Muscle layer of duodenum (tissue), 2 donors: ENCODE results near the gene PRKCA.
"Not testable (repeated sequence)": the region's sequence is repeated elsewhere in the genome, so short reads cannot be mapped to it uniquely, and the experiment has no call there.

ENCODE experiments used
- H3K27ac ChIP-seq: one replicate; pipeline ENCODE4 v1.7.0; 2013; ENCODE audit warnings: mild to moderate bottlenecking, low read length
- H3K27me3 ChIP-seq: one replicate; pipeline ENCODE4 v1.7.0; 2013; ENCODE audit warnings: low read depth, mild to moderate bottlenecking, control low read depth, low read length
- H3K36me3 ChIP-seq, 2 donors: one replicate each; pipeline ENCODE4 v1.7.0; 2013; ENCODE audit warnings: low read length in 2 of 2, control low read depth in 1 of 2, mild to moderate bottlenecking in 1 of 2; ENCODE audit not compliant: insufficient read depth in 2 of 2, control insufficient read depth in 1 of 2
- H3K4me1 ChIP-seq, 2 donors: one replicate each; pipeline ENCODE4 v1.7.0; 2013; ENCODE audit warnings: low read length in 2 of 2, mild to moderate bottlenecking in 2 of 2, control low read depth in 1 of 2, moderate library complexity in 1 of 2; ENCODE audit not compliant: insufficient read depth in 2 of 2, control insufficient read depth in 1 of 2
- H3K4me3 ChIP-seq, 2 donors: one replicate each; pipeline ENCODE4 v1.7.0; 2013; ENCODE audit warnings: low read length in 2 of 2, low read depth in 1 of 2, mild to moderate bottlenecking in 1 of 2
- H3K9me3 ChIP-seq, 2 donors: one replicate each; pipeline ENCODE4 v1.7.0; 2013; ENCODE audit warnings: low read length in 2 of 2, control low read depth in 1 of 2, mild to moderate bottlenecking in 1 of 2; ENCODE audit not compliant: control insufficient read depth in 1 of 2
- donor health status: healthy.

Gene PRKCA

DNA sequence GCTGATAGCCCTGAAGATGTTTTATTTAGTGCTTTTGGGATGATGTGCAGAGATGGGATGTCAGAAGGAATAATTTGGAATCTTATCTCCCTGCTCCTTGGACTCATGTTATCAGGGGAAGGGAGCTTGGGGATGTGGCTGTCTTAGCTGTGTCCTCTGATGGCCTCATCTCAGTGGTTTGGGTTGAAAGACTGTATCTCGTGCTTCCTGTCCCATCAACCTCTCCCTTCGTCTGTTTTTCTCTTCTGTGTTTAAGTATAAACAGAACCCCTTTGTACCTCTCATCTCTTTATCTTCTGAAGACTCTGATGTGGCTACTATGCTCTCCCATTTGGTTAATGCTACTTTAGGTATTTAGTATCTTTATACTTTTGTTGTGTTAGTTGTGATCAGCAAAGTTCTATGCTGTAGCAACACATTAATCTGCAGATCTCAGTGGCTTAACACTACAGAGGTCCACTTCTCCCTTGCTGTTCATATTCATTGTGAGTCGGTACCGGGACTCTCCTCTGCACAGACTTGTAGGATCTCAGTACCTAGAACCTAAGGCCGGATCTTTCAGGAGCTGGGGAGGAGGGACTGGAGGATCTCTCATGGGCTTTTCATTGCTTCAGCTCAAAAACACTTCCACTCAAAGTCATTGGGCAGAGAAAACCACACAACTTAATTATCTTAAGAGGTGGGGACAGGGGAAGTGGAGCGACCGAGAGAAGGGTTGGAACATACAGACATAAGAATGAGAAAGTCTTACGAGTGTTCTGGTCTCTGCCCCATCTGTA is 28.8 kb downstream of the PRKCA start:
- H3K4me3 ChIP-seq = no peak overlapping the region
- H3K36me3 ChIP-seq = no peaks in the 10 kb centered on the region
- H3K27ac ChIP-seq = peak overlapping the region; percentile 27
- peaks cover 4 to 5% of the 10 kb centered on the region in 2 donors for H3K4me1 ChIP-seq
- H3K9me3 ChIP-seq = no peaks in the 10 kb centered on the region
- no peaks in the 10 kb centered on the region for H3K27me3 ChIP-seq

DNA sequence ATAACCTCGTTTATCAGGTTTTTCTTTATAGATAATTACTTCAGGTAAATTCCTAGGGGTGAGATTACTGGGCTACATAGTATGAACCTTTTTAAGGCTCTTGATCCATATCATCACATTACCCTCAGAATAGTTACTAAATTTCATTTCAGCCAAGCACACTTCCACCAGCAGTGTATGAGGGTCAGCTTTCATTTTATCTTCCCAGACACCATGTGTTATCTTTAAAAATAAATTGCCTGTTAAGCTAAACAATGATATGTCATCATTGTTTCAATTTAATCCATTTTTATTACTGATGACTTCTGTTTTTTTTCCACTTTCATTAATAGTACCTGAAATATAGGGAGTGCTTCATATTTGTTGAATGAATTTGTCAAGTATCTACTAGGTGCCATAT is 33.4 kb downstream of the PRKCA start:
- Histone ChIP-seq H3K27me3 (no peaks in the 10 kb centered on the region), H3K4me3 (no peak overlapping the region), H3K4me1 (peaks cover 3 to 24% of the 10 kb centered on the region in 2 donors)

DNA sequence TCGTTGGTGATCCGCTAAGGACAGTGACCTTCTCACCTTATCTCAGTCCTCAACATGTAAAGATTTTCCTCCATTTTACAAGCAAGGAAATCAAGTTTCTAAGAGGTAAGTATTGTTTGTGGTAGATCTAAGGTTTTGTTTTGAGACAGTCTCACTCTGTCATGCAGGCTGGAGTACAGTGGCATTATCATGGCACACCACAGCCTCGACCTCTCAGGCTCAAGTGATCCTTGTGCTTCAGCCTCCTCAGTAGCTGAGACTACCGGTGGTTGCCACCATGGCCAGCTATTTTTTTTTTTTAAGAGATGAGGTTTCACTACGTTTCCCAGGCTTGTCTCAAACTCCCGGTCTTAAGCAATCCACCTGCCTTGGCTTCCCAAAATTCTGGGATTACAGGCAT is 34.9 kb downstream of the PRKCA start:
- Histone ChIP-seq H3K9me3 (no peaks in the 10 kb centered on the region), H3K4me1 (peaks cover 0 to 28% of the 10 kb centered on the region in 2 donors), H3K27me3 (no peaks in the 10 kb centered on the region), H3K4me3 (no peak overlapping the region), H3K36me3 (no peaks in the 10 kb centered on the region), H3K27ac (no peak overlapping the region)

More for the DNA sequence above, 33.4 kb downstream of the PRKCA start:
- Histone ChIP-seq H3K27ac (no peak overlapping the region), H3K36me3 (no peaks in the 10 kb centered on the region), H3K9me3 (no peaks in the 10 kb centered on the region)

DNA sequence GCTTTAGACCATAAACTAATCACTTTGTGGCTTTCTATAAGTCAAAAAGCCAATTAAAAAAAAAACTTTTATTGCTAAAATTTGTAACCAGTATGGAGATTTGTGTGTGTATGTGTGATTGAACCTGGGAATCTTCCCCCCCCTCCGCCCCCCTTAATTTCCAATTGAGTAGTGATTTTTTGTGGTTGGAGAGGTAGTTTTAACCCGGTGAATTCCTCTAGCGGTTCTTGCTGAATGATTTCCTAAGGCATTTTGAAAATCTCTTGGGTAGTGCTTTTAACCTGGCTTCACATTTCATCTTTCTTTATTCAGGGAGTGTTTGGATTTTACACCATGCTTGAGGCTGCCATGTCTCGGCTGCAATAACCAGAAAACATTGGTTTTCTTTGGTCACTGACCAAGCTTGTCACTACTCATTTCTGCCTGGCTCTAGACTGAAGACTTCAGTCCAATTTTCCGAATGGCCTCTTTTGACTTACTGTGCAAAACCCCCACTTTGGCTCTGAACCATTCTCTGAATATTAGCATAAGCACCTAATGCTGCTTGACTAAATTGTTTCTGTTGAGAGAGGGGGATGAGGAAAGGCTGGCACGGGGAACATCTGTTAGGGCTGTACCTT is 35.6 kb downstream of the PRKCA start:
- no peaks in the 10 kb centered on the region for H3K36me3 ChIP-seq
- no peak overlapping the region for H3K4me3 ChIP-seq
- no peak overlapping the region for H3K27ac ChIP-seq

DNA sequence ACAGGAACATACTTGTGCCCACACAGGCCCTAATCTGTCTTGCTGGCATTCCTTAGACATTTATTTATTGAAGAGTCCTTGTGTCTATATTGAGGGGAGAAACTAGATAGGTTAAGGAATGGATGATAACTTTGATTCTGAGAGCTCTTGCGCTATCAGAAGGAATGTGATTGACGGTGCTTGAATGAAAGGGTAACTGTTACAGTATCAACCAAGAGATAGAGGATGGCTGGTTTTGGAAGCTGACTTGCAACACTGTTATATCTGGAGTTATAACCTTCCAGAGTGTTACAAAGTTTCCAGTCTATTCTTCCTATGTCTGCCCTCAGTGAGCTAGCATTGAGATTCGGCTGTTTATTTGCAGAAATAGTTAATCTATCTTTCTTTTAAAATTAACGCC is 36.5 kb downstream of the PRKCA start:
- Histone ChIP-seq H3K4me1 (peaks cover 0 to 23% of the 10 kb centered on the region in 2 donors), H3K4me3 (no peak overlapping the region), H3K27ac (no peak overlapping the region), H3K27me3 (no peaks in the 10 kb centered on the region), H3K9me3 (no peaks in the 10 kb centered on the region), H3K36me3 (no peaks in the 10 kb centered on the region)

More for the DNA sequence above, 35.6 kb downstream of the PRKCA start:
- no peaks in the 10 kb centered on the region for H3K9me3 ChIP-seq
- peaks cover 0 to 26% of the 10 kb centered on the region in 2 donors for H3K4me1 ChIP-seq
- H3K27me3 ChIP-seq = no peaks in the 10 kb centered on the region

DNA sequence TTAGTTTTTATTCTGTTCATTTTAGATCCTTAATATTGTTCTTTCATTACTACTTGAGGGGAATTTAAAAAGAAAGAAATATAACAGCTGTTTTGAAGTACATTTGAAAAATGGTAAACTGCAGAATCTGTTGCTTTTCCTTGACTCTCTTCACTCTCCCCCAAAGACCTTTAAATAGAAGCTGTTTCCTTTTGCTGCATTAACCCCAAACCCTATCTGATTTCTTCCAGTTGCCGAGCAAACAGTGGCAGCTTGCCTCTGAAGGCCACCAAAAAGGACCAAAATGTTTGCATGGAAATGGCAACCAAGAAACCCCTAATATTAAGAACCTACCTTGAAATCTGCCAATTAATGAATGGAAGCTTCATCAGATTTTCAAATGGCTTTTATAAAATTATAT is 37.1 kb downstream of the PRKCA start:
- H3K27ac ChIP-seq = no peak overlapping the region
- H3K4me3 ChIP-seq = no peak overlapping the region
- H3K36me3 ChIP-seq = no peaks in the 10 kb centered on the region
- H3K27me3 ChIP-seq = no peaks in the 10 kb centered on the region
- peaks cover 0 to 23% of the 10 kb centered on the region in 2 donors for H3K4me1 ChIP-seq
- H3K9me3 ChIP-seq = no peaks in the 10 kb centered on the region

DNA sequence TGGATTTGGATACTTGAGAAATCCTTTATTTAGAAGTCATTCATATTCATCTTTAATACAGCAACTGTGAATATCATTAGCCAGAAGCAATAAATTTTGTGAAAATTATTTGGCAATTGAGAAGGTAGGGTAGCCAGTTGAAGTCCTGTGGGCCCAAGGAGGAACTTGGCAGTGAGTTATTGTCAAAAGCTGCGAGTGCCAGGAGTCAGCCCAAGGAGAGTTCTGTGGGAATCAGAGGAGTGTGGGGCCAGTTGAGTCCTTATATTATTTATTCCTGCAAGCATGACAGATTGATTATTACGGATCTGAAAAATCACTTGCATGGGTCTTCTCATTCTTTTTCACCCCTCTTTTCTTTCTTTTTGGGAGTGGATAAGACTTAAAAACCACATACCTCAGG is 38.3 kb downstream of the PRKCA start:
- H3K9me3 ChIP-seq = no peaks in the 10 kb centered on the region
- H3K4me1 ChIP-seq = peaks cover 5 to 34% of the 10 kb centered on the region in 2 donors
- no peak overlapping the region for H3K4me3 ChIP-seq
- H3K36me3 ChIP-seq = no peaks in the 10 kb centered on the region
- H3K27ac ChIP-seq = no peak overlapping the region
- H3K27me3 ChIP-seq = no peaks in the 10 kb centered on the region

DNA sequence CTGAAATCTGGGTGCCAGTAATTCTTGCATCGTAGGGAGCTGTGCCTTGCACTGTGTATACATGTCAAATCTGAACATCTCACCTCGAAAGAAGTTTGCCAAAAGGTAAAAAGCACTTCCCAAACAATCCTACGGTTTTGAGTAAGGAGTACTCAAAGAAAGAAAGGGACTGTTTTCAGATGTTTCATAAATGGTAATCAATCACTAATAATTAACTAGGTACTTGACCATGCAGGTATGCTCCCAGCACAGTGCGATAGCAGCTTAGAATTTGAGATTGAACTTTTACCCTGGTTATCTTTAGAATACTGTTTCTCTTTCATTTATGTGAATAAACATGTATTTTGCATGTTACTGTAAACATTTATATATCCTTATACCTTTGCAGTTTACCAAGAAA is 39.0 kb downstream of the PRKCA start:
- Histone ChIP-seq H3K36me3 (no peaks in the 10 kb centered on the region), H3K4me3 (no peak overlapping the region), H3K27me3 (no peaks in the 10 kb centered on the region), H3K4me1 (peaks cover 5 to 34% of the 10 kb centered on the region in 2 donors), H3K27ac (no peak overlapping the region), H3K9me3 (no peaks in the 10 kb centered on the region)

DNA sequence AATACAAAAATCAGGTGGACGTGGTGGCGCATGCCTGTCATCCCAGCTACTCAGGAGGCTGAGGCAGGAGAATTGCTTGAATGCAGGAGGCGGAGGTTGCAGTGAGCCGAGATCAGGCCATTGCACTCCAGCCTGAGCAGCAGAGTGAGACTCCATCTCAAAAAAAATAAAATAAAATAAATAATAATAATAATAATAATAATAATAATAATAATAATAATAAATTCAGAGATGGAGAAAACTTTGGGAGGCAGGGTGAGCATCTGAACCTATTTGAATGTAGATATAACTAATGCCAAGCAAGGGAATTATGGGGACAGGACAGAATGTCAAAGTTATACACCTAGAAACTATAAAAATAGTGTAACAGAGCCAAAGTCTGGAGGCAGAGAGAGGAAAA is 39.9 kb downstream of the PRKCA start:
- not testable (repeated sequence) for H3K36me3 ChIP-seq, H3K4me3 ChIP-seq, H3K27me3 ChIP-seq, H3K9me3 ChIP-seq, H3K27ac ChIP-seq
- peaks cover 5 to 34% of the 10 kb centered on the region in 2 donors for H3K4me1 ChIP-seq

DNA sequence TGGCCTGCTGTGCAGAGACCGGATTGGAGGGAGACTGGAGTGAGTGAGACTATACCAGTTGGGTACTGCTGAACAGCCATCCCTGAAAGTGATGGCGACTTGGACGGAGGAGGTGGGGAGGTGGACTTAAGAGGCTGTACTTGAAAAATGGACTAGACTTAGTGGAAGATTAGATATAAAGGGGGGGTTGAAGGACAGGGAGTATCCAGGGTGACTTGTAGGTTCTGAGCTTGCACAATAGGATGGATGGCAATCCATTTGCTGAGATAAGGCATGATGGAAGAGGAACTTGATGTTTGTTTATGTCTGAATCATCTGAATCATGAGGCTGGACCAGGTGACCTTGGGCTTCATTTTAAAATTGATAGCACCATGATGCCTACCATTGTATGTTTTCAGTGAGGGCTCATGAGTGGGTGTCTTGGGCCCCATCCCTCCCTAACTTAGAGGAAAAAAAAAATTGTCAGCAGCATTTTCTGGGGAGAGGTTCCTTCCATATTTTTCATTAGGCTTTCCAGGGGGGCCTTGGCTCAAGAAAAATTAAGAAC is 41.2 kb downstream of the PRKCA start:
- Histone ChIP-seq H3K27me3 (no peaks in the 10 kb centered on the region), H3K36me3 (no peaks in the 10 kb centered on the region), H3K9me3 (no peaks in the 10 kb centered on the region), H3K4me1 (peaks cover 5 to 32% of the 10 kb centered on the region in 2 donors), H3K4me3 (no peak overlapping the region), H3K27ac (no peak overlapping the region)

DNA sequence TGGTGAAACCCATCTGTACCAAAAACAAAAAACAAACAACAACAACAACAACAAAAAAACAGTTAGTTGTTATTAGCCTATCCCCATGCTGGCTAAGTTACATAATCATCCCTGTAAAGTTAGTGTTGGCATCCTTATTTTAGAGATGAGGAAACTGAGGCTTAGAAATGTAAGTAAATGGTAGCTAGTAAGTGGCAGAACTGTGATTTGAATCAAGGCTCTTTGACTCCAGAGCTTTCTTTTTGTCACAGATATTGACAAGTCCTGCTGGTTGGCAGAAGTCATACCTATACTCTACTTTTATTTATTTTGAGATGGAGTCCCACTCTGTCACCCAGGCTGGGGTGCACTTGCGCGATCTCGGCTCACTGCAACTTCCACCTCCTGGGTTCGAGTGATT is 42.1 kb downstream of the PRKCA start:
- H3K4me3 ChIP-seq = no peak overlapping the region
- no peaks in the 10 kb centered on the region for H3K27me3 ChIP-seq
- H3K4me1 ChIP-seq = peaks cover 12 to 37% of the 10 kb centered on the region in 2 donors
- no peaks in the 10 kb centered on the region for H3K9me3 ChIP-seq
- H3K27ac ChIP-seq = no peak overlapping the region
- no peaks in the 10 kb centered on the region for H3K36me3 ChIP-seq
